GM12891 (cell line): Measurements from ENCODE around the gene KHK.

Source experiments
- POLR2A ChIP-seq: IDR thresholded peaks from 2 replicates; pipeline ENCODE4 v1.6.1; 2011; ENCODE audit warnings: low read depth, low read length, control low read depth
- POLR2AphosphoS5 ChIP-seq: IDR thresholded peaks from 2 replicates; pipeline ENCODE4 v1.6.1; 2011; ENCODE audit warnings: low read depth, low read length, control low read depth

DNA sequence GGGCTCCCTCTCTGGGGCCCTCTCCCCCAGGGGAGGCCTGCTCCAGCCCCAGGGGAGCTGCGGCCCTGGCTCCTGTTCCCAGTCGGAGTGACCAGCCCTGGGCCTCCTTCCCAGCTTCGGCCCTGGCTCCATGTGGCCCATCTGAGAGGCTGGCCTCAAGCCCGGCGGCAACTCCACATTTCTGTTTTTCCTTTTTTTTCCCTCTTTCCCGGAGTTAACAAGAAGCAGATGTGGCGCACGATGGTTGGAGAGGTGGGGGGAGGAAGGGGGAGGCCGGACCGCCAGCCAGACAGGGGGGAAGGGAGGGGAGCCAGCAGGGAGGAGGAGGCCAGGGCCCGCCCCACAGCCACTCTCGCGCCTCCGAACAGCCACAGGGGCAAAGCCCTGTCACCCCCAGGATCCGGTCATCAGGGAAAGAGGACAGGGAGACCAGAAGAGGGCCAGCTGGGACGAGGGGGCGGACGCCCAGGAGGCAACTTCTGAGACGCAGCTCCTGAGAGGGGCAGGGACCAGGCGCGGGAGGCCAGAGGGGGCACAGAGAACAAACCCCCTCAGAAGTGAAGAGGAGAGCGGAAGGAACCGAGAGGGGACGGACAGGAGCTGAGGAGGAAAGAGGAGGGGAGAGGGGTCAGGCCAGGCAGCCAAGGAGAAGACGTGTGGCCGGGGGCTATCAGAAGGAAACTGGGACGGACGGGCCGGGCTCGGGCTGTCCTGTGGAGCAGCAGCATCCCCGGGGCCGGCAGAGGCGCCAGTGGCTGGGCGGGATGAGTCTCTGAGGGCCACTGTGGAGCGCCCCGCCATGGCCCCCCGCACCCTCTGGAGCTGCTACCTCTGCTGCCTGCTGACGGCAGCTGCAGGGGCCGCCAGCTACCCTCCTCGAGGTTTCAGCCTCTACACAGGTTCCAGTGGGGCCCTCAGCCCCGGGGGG is 8.0 kb upstream of the KHK start, which contains the start of gene EMILIN1:
- TF ChIP-seq POLR2AphosphoS5 (no peak), POLR2A (no peak)
